OCI-LY1 (cell line): ENCODE results near the gene CFAP57.

ENCODE experiments used
- H2AFZ ChIP-seq: fragments of 200-600 bp; sonication (generic), shearing (Covaris generic); 2 replicates; pipeline ENCODE4 v1.6.0; 2014; ENCODE audit warnings: antibody characterized with exemption, mild to moderate bottlenecking, low read length
- H3F3A ChIP-seq: fragments of 200-600 bp; sonication (generic), shearing (Covaris generic); 2 replicates; pipeline ENCODE4 v1.6.0; 2014; ENCODE audit warnings: mild to moderate bottlenecking, antibody characterized with exemption, low read length, moderate library complexity; ENCODE audit not compliant: insufficient read depth
- H3K27ac ChIP-seq: fragments of 200-600 bp; sonication (generic); 2 replicates; pipeline ENCODE4 v1.5.1; 2014; ENCODE audit warnings: low read length, mixed run types, mild to moderate bottlenecking, low read depth; ENCODE audit not compliant: poor library complexity, severe bottlenecking
- H3K27me3 ChIP-seq: fragments of 200-600 bp; sonication (generic); 2 replicates; pipeline ENCODE4 v1.6.0; 2014; ENCODE audit warnings: antibody characterized with exemption, mild to moderate bottlenecking, low read length, moderate library complexity; ENCODE audit not compliant: insufficient read depth
- H3K36me3 ChIP-seq: fragments of 200-600 bp; sonication (generic); 2 replicates; pipeline ENCODE4 v1.6.1; 2014; ENCODE audit warnings: mild to moderate bottlenecking, antibody characterized with exemption, low read length, moderate library complexity, mixed read lengths; ENCODE audit not compliant: insufficient read depth
- H3K4me1 ChIP-seq: fragments of 200-600 bp; sonication (generic); 2 replicates; pipeline ENCODE4 v1.5.1; 2014; ENCODE audit warnings: mild to moderate bottlenecking, low read length, moderate library complexity; ENCODE audit not compliant: insufficient read depth, severe bottlenecking
- H3K4me2 ChIP-seq: fragments of 200-600 bp; sonication (generic), shearing (Covaris generic); 2 replicates; pipeline ENCODE4 v1.6.1; 2014; ENCODE audit warnings: low read length
- H3K4me3 ChIP-seq: fragments of 200-600 bp; sonication (generic); 2 replicates; pipeline ENCODE4 v1.5.1; 2014; ENCODE audit warnings: low read length, low read depth, mild to moderate bottlenecking, mixed read lengths; ENCODE audit not compliant: poor library complexity, severe bottlenecking
- H3K79me2 ChIP-seq: fragments of 200-600 bp; shearing (Covaris generic); 2 replicates; pipeline ENCODE4 v1.6.1; 2016; ENCODE audit warnings: mixed run types, low read length, mixed read lengths; ENCODE audit not compliant: insufficient read depth
- H3K9ac ChIP-seq: fragments of 200-600 bp; sonication (generic), shearing (Covaris generic); 2 replicates; pipeline ENCODE4 v1.6.1; 2014; ENCODE audit warnings: mild to moderate bottlenecking, low read length, mixed read lengths
- H3K9me2 ChIP-seq: fragments of 200-600 bp; sonication (generic), shearing (Covaris generic); 2 replicates; pipeline ENCODE4 v1.6.1; 2014; ENCODE audit warnings: low read depth, mild to moderate bottlenecking, low read length, mixed read lengths
- H3K9me3 ChIP-seq: fragments of 200-600 bp; shearing (Covaris generic); 2 replicates; pipeline ENCODE4 v1.6.1; 2014; ENCODE audit warnings: low read length, mixed read lengths
- H4K20me1 ChIP-seq: fragments of 200-600 bp; sonication (generic), shearing (Covaris generic); 2 replicates; pipeline ENCODE4 v1.6.0; 2016; ENCODE audit warnings: mild to moderate bottlenecking, low read length; ENCODE audit not compliant: insufficient read depth
- CTCF ChIP-seq: fragments of 200-600 bp; sonication (generic), shearing (Covaris generic); IDR thresholded peaks from 2 replicates; pipeline ENCODE4 v1.5.1; 2017; ENCODE audit warnings: mild to moderate bottlenecking, antibody characterized with exemption, low read length, moderate library complexity, mixed read lengths
- EZH2 ChIP-seq: fragments of 200-600 bp; sonication (generic), shearing (Covaris generic); IDR thresholded peaks from 2 replicates; pipeline ENCODE4 v1.8.0; 2017; ENCODE audit warnings: borderline replicate concordance, mixed run types, mild to moderate bottlenecking, antibody characterized with exemption, low read length, moderate library complexity, mixed read lengths

CFAP57 gene

GRCh38 chr1:43279666-43280065, 107.5 kb downstream of the CFAP57 start:
- Histone ChIP-seq H3K9me3 (no peaks in the 10 kb centered on the region), H2AFZ (no peak overlapping the region), H3F3A (no peaks in the 10 kb centered on the region), H3K27ac (no peak overlapping the region), H4K20me1 (no peaks in the 10 kb centered on the region), H3K27me3 (peaks cover 6% of the 10 kb centered on the region; the same call in 1 of the 2 replicates), H3K79me2 (no peaks in the 10 kb centered on the region), H3K9ac (no peak overlapping the region), H3K36me3 (no peaks in the 10 kb centered on the region), H3K9me2 (no peaks in the 10 kb centered on the region), H3K4me1 (no peaks in the 10 kb centered on the region), H3K4me3 (no peak overlapping the region), H3K4me2 (no peak overlapping the region)
- TF ChIP-seq EZH2: no peak
- TF ChIP-seq CTCF: no peak

- Histone ChIP-seq H3K4me1 (no peaks in the 10 kb centered on the region), H3F3A (no peaks in the 10 kb centered on the region), H3K4me3 (no peak overlapping the region), H2AFZ (no peak overlapping the region), H3K79me2 (no peaks in the 10 kb centered on the region), H3K9me3 (no peaks in the 10 kb centered on the region), H3K27ac (no peak overlapping the region), H4K20me1 (no peaks in the 10 kb centered on the region), H3K4me2 (no peak overlapping the region), H3K9ac (no peak overlapping the region), H3K9me2 (no peaks in the 10 kb centered on the region), H3K36me3 (no peaks in the 10 kb centered on the region), H3K27me3 (peaks cover 5% of the 10 kb centered on the region; the same call in 1 of the 2 replicates)
- no peak for TF ChIP-seq EZH2
- TF ChIP-seq CTCF: no peak
These were observed 108.6 kb downstream of the CFAP57 start for GRCh38 chr1:43280692-43281091.

GRCh38 chr1:43282220-43283195, 110.4 kb downstream of the CFAP57 start:
- Histone ChIP-seq H3K9me3 (no peaks in the 10 kb centered on the region), H3K4me2 (no peak overlapping the region), H2AFZ (no peak overlapping the region), H3K4me1 (no peaks in the 10 kb centered on the region), H4K20me1 (no peaks in the 10 kb centered on the region), H3K4me3 (no peak overlapping the region), H3K9me2 (no peaks in the 10 kb centered on the region), H3F3A (no peaks in the 10 kb centered on the region), H3K27ac (no peak overlapping the region), H3K36me3 (no peaks in the 10 kb centered on the region), H3K9ac (no peak overlapping the region), H3K79me2 (no peaks in the 10 kb centered on the region), H3K27me3 (no peaks in the 10 kb centered on the region)
- TF ChIP-seq CTCF (no peak), EZH2 (no peak)
